Endodermal cell (in vitro differentiated cells): ENCODE measurements around the gene ZNF787. TPM values are rescaled to one million over a fixed set of nuclear protein-coding genes. Genes with fewer than 3 reads are reported as not detected.

Experiments used
- DNase-seq: peaks from one replicate; pipeline ENCODE4 v3.0.0-alpha.2; 2017
- H3K27ac ChIP-seq: 2 replicates; pipeline ENCODE4 v1.5.1; 2013; ENCODE audit warnings: mild to moderate bottlenecking, low read depth, low read length, moderate library complexity
- H3K27me3 ChIP-seq: 2 replicates; pipeline ENCODE4 v1.6.1; 2013; ENCODE audit warnings: mild to moderate bottlenecking, low read length, moderate library complexity; ENCODE audit not compliant: insufficient read depth, control insufficient read depth, poor library complexity, severe bottlenecking
- H3K36me3 ChIP-seq: 2 replicates; pipeline ENCODE4 v1.7.0; 2013; ENCODE audit warnings: mild to moderate bottlenecking, low read length, moderate library complexity; ENCODE audit not compliant: control insufficient read depth, insufficient read depth
- H3K4me1 ChIP-seq: one replicate; pipeline ENCODE4 v1.7.0; 2013; ENCODE audit warnings: low read length; ENCODE audit not compliant: control insufficient read depth, insufficient read depth
- H3K4me3 ChIP-seq: 2 replicates; pipeline ENCODE4 v1.5.1; 2013; ENCODE audit warnings: mild to moderate bottlenecking, low read length, moderate library complexity
- H3K9ac ChIP-seq: 2 replicates; pipeline ENCODE4 v1.6.1; 2013; ENCODE audit warnings: mild to moderate bottlenecking, low read length, moderate library complexity; ENCODE audit not compliant: poor library complexity, severe bottlenecking; ENCODE audit errors: extremely low read depth
- H3K9me3 ChIP-seq: 2 replicates; pipeline ENCODE4 v1.6.1; 2013; ENCODE audit warnings: mild to moderate bottlenecking, low read length, moderate library complexity; ENCODE audit not compliant: control insufficient read depth
- H3K27ac Mint-ChIP-seq: 2 replicates; pipeline ENCODE4 v1.8.0; 2020; ENCODE audit warnings: mixed read lengths
- H3K27me3 Mint-ChIP-seq: 2 replicates; pipeline ENCODE4 v1.8.0; 2021; ENCODE audit warnings: mild to moderate bottlenecking, mixed read lengths; ENCODE audit not compliant: insufficient read depth
- H3K36me3 Mint-ChIP-seq: 2 replicates; pipeline ENCODE4 v1.8.0; 2020; ENCODE audit warnings: low read depth, mixed read lengths
- H3K4me1 Mint-ChIP-seq: 2 replicates; pipeline ENCODE4 v1.8.0; 2020; ENCODE audit warnings: mixed read lengths
- H3K4me3 Mint-ChIP-seq: 2 replicates; pipeline ENCODE4 v1.8.0; 2020; ENCODE audit warnings: mild to moderate bottlenecking, moderate library complexity, mixed read lengths
- H3K9me3 Mint-ChIP-seq: 2 replicates; pipeline ENCODE4 v1.8.0; 2020; ENCODE audit warnings: mild to moderate bottlenecking, mixed read lengths
- WGBS, 2 experiments: methylation state at CpG; one replicate each; pipeline versions ENCODE4 v1.1.5 to v1.1.7; 2013; ENCODE audit warnings: missing lambda C conversion rate in 2 of 2, mixed read lengths in 1 of 2; ENCODE audit not compliant: insufficient coverage in 1 of 2, insufficient read length in 1 of 2; 5-methylcytosine and 5-hydroxymethylcytosine counted together
- total RNA-seq, 2 donors: library from RNA; stranded (reverse); fragmentation: NEBNext Ultra II Directional in 1 of 2; extraction: Animal tissue kit (Norgen Biotek cat#: 25700) in 1 of 2; gene quantifications; 2 replicates in 1 of 2; 3 replicates in 1 of 2; pipeline ENCODE4 v1.2.1, GENCODE V29; 2021
- TF ChIP-seq, protein P1 (sequence below): fragments of 200-600 bp; sonication (generic); conservative IDR thresholded peaks from 2 replicates; pipeline ENCODE4 v1.5.0; 2021; ENCODE audit warnings: antibody characterized with exemption, mild to moderate bottlenecking

Gene ZNF787
- total RNA-seq, 2 donors from 2014 or later = 42.1 to 43.7 TPM

DNA sequence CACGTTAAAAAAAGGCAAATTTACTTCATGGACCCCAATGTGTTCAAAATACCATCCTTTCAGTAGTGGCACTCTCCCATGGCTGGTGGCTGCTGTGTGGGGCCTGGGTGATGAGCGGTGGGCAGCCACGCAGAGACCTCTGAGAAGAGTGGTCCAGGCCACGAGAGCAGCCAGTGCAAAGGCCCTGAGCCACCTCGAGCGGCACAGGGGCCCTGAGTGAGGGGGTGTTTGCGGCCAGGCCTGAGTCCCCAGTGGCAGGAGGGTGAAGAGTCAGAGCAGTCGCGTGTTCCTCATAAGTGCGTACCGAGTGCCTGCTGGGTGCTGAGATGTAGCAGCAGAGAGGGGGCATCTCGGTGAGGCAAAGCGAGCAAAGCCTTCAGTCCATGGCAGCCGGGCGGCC lies 27.0 kb upstream of the ZNF787 start:
- no peaks in the 10 kb centered on the region for H3K4me1 ChIP-seq
- H3K4me3 Mint-ChIP-seq = no peak overlapping the region
- H3K9ac ChIP-seq = no peak overlapping the region
- H3K36me3 Mint-ChIP-seq = peaks cover 33% of the 10 kb centered on the region
- H3K27ac ChIP-seq = no peak overlapping the region
- no peaks in the 10 kb centered on the region for H3K9me3 Mint-ChIP-seq
- H3K27ac Mint-ChIP-seq = no peak overlapping the region
- H3K36me3 ChIP-seq = peaks cover 11% of the 10 kb centered on the region
- no peaks in the 10 kb centered on the region for H3K27me3 Mint-ChIP-seq
- no peak for DNase-seq
- peaks cover 10% of the 10 kb centered on the region for H3K4me1 Mint-ChIP-seq
- H3K9me3 ChIP-seq = no peaks in the 10 kb centered on the region
- TF ChIP-seq, protein P1, sequence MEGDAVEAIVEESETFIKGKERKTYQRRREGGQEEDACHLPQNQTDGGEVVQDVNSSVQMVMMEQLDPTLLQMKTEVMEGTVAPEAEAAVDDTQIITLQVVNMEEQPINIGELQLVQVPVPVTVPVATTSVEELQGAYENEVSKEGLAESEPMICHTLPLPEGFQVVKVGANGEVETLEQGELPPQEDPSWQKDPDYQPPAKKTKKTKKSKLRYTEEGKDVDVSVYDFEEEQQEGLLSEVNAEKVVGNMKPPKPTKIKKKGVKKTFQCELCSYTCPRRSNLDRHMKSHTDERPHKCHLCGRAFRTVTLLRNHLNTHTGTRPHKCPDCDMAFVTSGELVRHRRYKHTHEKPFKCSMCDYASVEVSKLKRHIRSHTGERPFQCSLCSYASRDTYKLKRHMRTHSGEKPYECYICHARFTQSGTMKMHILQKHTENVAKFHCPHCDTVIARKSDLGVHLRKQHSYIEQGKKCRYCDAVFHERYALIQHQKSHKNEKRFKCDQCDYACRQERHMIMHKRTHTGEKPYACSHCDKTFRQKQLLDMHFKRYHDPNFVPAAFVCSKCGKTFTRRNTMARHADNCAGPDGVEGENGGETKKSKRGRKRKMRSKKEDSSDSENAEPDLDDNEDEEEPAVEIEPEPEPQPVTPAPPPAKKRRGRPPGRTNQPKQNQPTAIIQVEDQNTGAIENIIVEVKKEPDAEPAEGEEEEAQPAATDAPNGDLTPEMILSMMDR = no peak
- H3K27me3 ChIP-seq = no peaks in the 10 kb centered on the region
- 95 to 97% methylated on average over 10 to 15 of the region's 15 CpGs for WGBS, 2 experiments
- H3K4me3 ChIP-seq = no peak overlapping the region

DNA sequence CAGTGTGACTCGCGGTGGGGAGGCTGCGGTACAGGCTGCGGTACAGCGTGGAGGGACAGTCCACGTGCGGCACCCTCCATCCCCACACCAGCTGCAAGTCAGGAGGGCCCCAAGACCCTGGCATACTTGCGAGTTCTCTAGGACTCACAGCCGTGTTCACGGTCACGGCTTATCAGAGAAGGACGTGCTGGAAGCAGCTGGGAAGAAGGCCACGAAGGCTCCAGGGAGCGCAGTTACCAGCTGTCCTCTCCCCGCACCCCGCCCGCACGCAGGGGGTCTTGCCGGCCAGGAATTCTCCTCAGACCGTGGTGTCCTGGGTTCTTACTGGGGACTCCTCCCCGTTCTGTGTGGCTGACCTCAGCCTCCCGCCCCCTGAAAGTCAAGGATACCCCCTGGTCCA lies 26.2 kb upstream of the ZNF787 start:
- H3K27ac Mint-ChIP-seq = no peak overlapping the region
- DNase-seq = no peak
- H3K4me1 Mint-ChIP-seq = peaks cover 2% of the 10 kb centered on the region
- TF ChIP-seq, protein P1 = no peak
- peaks cover 30% of the 10 kb centered on the region for H3K36me3 Mint-ChIP-seq
- no peak overlapping the region for H3K4me3 ChIP-seq
- H3K4me1 ChIP-seq = no peaks in the 10 kb centered on the region
- no peak overlapping the region for H3K27ac ChIP-seq
- no peak overlapping the region for H3K9ac ChIP-seq
- no peaks in the 10 kb centered on the region for H3K27me3 Mint-ChIP-seq
- H3K9me3 ChIP-seq = no peaks in the 10 kb centered on the region
- peaks cover 11% of the 10 kb centered on the region for H3K36me3 ChIP-seq
- no peak overlapping the region for H3K4me3 Mint-ChIP-seq
- no peaks in the 10 kb centered on the region for H3K27me3 ChIP-seq
- H3K9me3 Mint-ChIP-seq = no peaks in the 10 kb centered on the region
- WGBS, 2 experiments = 94 to 95% methylated on average over 12 to 22 of the region's 22 CpGs

DNA sequence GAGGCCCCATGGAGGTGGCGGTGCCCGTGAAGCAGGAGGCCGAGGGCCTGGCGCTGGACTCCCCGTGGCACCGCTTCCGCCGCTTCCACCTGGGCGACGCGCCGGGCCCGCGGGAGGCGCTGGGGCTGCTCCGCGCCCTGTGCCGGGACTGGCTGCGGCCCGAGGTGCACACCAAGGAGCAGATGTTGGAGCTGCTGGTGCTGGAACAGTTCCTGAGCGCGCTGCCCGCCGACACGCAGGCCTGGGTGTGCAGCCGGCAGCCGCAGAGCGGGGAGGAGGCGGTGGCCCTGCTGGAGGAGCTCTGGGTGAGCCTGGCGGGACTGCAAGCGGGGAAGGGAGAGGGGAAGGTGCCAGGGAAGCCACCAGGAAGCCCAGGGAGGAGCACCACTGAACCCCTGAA lies 25.8 kb upstream of the ZNF787 start:
- no peak overlapping the region for H3K27ac ChIP-seq
- H3K9me3 Mint-ChIP-seq = no peaks in the 10 kb centered on the region
- H3K36me3 Mint-ChIP-seq = peaks cover 29% of the 10 kb centered on the region
- no peaks in the 10 kb centered on the region for H3K4me1 ChIP-seq
- H3K27ac Mint-ChIP-seq = no peak overlapping the region
- no peak overlapping the region for H3K9ac ChIP-seq
- DNase-seq = no peak
- no peak overlapping the region for H3K4me3 Mint-ChIP-seq
- H3K4me1 Mint-ChIP-seq = peaks cover 4% of the 10 kb centered on the region
- TF ChIP-seq, protein P1 = no peak
- peaks cover 11% of the 10 kb centered on the region for H3K36me3 ChIP-seq
- 98 to 100% methylated on average over 1 to 31 of the region's 31 CpGs for WGBS, 2 experiments
- no peaks in the 10 kb centered on the region for H3K27me3 ChIP-seq
- H3K9me3 ChIP-seq = no peaks in the 10 kb centered on the region
- no peaks in the 10 kb centered on the region for H3K27me3 Mint-ChIP-seq
- H3K4me3 ChIP-seq = no peak overlapping the region
